SK-N-MC (cell line): ENCODE measurements around the gene RECQL.

Source experiments
- EZH2 ChIP-seq: fragments of 200-600 bp; sonication (generic); IDR thresholded peaks from one replicate; pipeline ENCODE4 v1.6.1; 2017; ENCODE audit warnings: antibody characterized with exemption
- FOXP2 ChIP-seq: optimal IDR thresholded peaks from 2 replicates; pipeline ENCODE3; 2011; ENCODE audit warnings: mild to moderate bottlenecking, moderate library complexity; ENCODE audit not compliant: insufficient read depth; ENCODE audit errors: extremely low read length, control extremely low read depth
- POLR2AphosphoS5 ChIP-seq: IDR thresholded peaks from 2 replicates; pipeline ENCODE4 v1.6.1; 2012; ENCODE audit warnings: mild to moderate bottlenecking, low read depth, low read length, borderline replicate concordance

GRCh38 chr12:21478756-21479455, 22.5 kb downstream of the RECQL start:
- TF ChIP-seq FOXP2 (no peak), EZH2 (no peak), POLR2AphosphoS5 (no peak)
